Ovary (tissue), 3 donors: ENCODE measurements around the gene GRK3.
"Not testable (repeated sequence)": the region's sequence is repeated elsewhere in the genome, so short reads cannot be mapped to it uniquely, and the experiment has no call there.

Experiments
- CTCF ChIP-seq, 3 donors: fragments of 450-650 bp in 2 of 3; fragments of 200-600 bp in 1 of 3; IDR thresholded peaks; one replicate each; pipeline versions ENCODE4 v1.5.1 to v1.8.0; 2016 to 2022; ENCODE audit warnings: antibody characterized with exemption in 3 of 3, mild to moderate bottlenecking in 1 of 3
- POLR2A ChIP-seq: fragments of 450-650 bp; IDR thresholded peaks from one replicate; pipeline ENCODE4 v1.6.1; 2017; ENCODE audit warnings: antibody characterized with exemption, mild to moderate bottlenecking, moderate library complexity
- donor health status: DM: no; HTN: no; CAD: no.

- TF ChIP-seq POLR2A; CTCF (IDR thresholded peaks at IDR 0.05): not testable (repeated sequence)
These were observed 17.0 kb downstream of the GRK3 start for GRCh38 chr22:25581452-25581851.
